HepG2 (cell line): ENCODE measurements around the gene CSPG5. TPM values are rescaled to one million over a fixed set of nuclear protein-coding genes. Genes with fewer than 3 reads are reported as not detected.

Source experiments
- EEA1 ChIP-seq: sonication (generic); formaldehyde crosslinking; IDR thresholded peaks from 2 replicates; pipeline ENCODE4 v1.5.1; 2020; ENCODE audit warnings: mild to moderate bottlenecking, missing genetic modification reagents, borderline replicate concordance
- FIP1L1 ChIP-seq: fragments of 200-400 bp; formaldehyde crosslinking; IDR thresholded peaks from 2 replicates; pipeline ENCODE4 v1.6.1; 2018; ENCODE audit warnings: low read depth, mild to moderate bottlenecking, low read length, moderate library complexity, borderline replicate concordance; ENCODE audit not compliant: insufficient read depth
- FOSL2 ChIP-seq: sonication (generic); formaldehyde crosslinking; IDR thresholded peaks from 2 replicates; pipeline ENCODE4 v1.4.0; 2020; ENCODE audit warnings: missing genetic modification reagents
- GPN1 ChIP-seq: sonication (generic); formaldehyde crosslinking; IDR thresholded peaks from 2 replicates; pipeline ENCODE4 v1.5.1; 2020; ENCODE audit warnings: missing genetic modification reagents, borderline replicate concordance
- HHEX ChIP-seq: IDR thresholded peaks from 2 replicates; pipeline ENCODE4 v1.6.1; 2016; ENCODE audit warnings: control low read depth
- ISL2 ChIP-seq: sonication (generic); formaldehyde crosslinking; IDR thresholded peaks from 2 replicates; pipeline ENCODE4 v1.5.0; 2020; ENCODE audit warnings: missing genetic modification reagents
- MAFF ChIP-seq: IDR thresholded peaks from 2 replicates; pipeline ENCODE4 v1.6.1; 2011; ENCODE audit warnings: low read depth, low read length, improper control_type of control experiment
- MEIS1 ChIP-seq: sonication (generic); formaldehyde crosslinking; IDR thresholded peaks from 2 replicates; pipeline ENCODE4 v1.9.0; 2021; ENCODE audit warnings: mild to moderate bottlenecking, missing genetic modification reagents, moderate library complexity, borderline replicate concordance
- NFE2 ChIP-seq: sonication (generic); formaldehyde crosslinking; IDR thresholded peaks from 2 replicates; pipeline ENCODE4 v1.4.0; 2020; ENCODE audit warnings: missing genetic modification reagents
- NFRKB ChIP-seq: fragments of 450-650 bp; IDR thresholded peaks from 2 replicates; pipeline ENCODE4 v1.6.1; 2017
- PLRG1 ChIP-seq: fragments of 450-650 bp; conservative IDR thresholded peaks from 2 replicates; pipeline ENCODE4 v1.6.1; 2016
- REL ChIP-seq: sonication (generic); formaldehyde crosslinking; conservative IDR thresholded peaks from 2 replicates; pipeline ENCODE4 v1.8.0; 2022; ENCODE audit warnings: mild to moderate bottlenecking, missing genetic modification reagents, moderate library complexity
- ZNF33B ChIP-seq: sonication (generic); formaldehyde crosslinking; IDR thresholded peaks from 2 replicates; pipeline ENCODE4 v1.5.1; 2020; ENCODE audit warnings: mild to moderate bottlenecking, missing genetic modification reagents
- ZNF562 ChIP-seq: sonication (generic); formaldehyde crosslinking; IDR thresholded peaks from 2 replicates; pipeline ENCODE4 v1.8.0; 2022; ENCODE audit warnings: missing genetic modification reagents, borderline replicate concordance
- ZNF768 ChIP-seq: sonication (generic); formaldehyde crosslinking; IDR thresholded peaks from 2 replicates; pipeline ENCODE4 v1.4.0; 2020; ENCODE audit warnings: missing genetic modification reagents
- ZNF772 ChIP-seq: sonication (generic); formaldehyde crosslinking; IDR thresholded peaks from 2 replicates; pipeline ENCODE4 v1.5.0; 2020; ENCODE audit warnings: mild to moderate bottlenecking, missing genetic modification reagents
- polyA plus RNA-seq, 8 experiments: library from polyadenylated mRNA; depleted of rRNA in 3 of 8; stranded (reverse) in 7 of 8; unstranded in 1 of 8; fragments of >200 nt; fragmentation: Illumina TruSeq in 4 of 8; extraction: Trizol in 4 of 8; gene quantifications; 2 replicates each; pipeline versions ENCODE4 v1.2.1 to v1.2.3, GENCODE V29; 2011 to 2016; ENCODE audit warnings: low read depth in 4 of 8, missing spikeins in 1 of 8, mixed read lengths in 1 of 8; ENCODE audit not compliant: insufficient read depth in 1 of 8
- total RNA-seq, 5 experiments: library from RNA; depleted of rRNA; stranded (reverse); fragments of >200 nt; fragmentation: Illumina TruSeq; extraction: Trizol; gene quantifications; 2 replicates each; pipeline ENCODE4 v1.2.3, GENCODE V29; 2016; ENCODE audit warnings: low read depth in 1 of 5
- TF ChIP-seq, protein P1 (sequence below): sonication (generic); formaldehyde crosslinking; IDR thresholded peaks from 2 replicates; pipeline ENCODE4 v1.9.0; 2021; ENCODE audit warnings: missing genetic modification reagents, borderline replicate concordance
- TF ChIP-seq, protein P2 (sequence below): sonication (generic); formaldehyde crosslinking; IDR thresholded peaks from 2 replicates; pipeline ENCODE4 v1.8.0; 2022; ENCODE audit warnings: missing genetic modification reagents, low read depth, mild to moderate bottlenecking, borderline replicate concordance
- TF ChIP-seq, protein P3 (sequence below): sonication (generic); formaldehyde crosslinking; IDR thresholded peaks from 2 replicates; pipeline ENCODE4 v1.4.0; 2020; ENCODE audit warnings: missing genetic modification reagents
- TF ChIP-seq, protein P4 (sequence below): sonication (generic); formaldehyde crosslinking; IDR thresholded peaks from 2 replicates; pipeline ENCODE4 v1.8.0; 2022; ENCODE audit warnings: mild to moderate bottlenecking, missing genetic modification reagents, moderate library complexity
- TF ChIP-seq, protein P5 (sequence below): sonication (generic); formaldehyde crosslinking; IDR thresholded peaks from 2 replicates; pipeline ENCODE4 v1.4.0; 2020; ENCODE audit warnings: mild to moderate bottlenecking, missing genetic modification reagents

Gene CSPG5
- total and polyA plus RNA-seq, 2 of the 13 experiments (the other 11 are each of a cell fraction or from before 2014, with no cell fraction given): 0.07 to 0.15 TPM

DNA sequence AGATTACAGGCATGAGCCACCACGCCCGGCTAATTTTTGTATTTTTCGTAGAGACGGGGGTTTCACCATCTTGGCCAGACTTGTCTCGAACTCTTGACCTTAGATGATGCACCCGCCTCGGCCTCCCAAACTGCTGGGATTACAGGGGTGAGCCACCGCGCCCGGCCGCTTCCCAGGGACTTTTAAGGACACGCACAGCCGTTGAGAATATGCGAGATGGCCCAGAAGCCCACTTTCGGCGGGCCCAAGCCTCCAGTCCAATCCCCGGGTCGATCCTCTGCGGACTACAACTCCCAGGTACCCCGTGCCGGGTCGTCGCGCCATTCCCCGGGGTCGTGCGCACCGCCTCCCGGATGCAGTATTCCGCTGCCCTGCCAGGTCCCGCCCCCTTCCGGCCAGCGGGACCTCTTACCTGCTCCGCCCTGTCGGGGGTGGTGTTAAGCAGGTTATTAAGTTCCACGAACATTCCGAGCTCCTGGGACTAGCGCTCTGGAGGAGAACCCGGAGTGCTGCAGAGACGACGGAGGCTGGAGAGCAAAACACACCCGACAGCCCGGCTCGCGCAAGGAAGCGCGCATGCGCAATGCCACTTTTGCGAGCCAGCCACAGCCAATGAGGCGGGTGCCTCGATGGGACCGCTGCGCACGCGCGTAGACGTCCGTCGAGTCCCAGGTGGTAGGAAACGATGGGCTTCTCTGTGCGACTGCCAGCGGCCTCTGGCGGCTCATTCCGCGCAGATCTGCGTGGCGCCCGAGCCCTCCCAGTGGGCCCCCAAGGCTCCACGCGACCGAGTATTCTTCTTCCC is 65.3 kb downstream of the CSPG5 start, which contains the start of gene ELP6 (continued):
- TF ChIP-seq MEIS1 (CRISPR knock-in tag) (no peak), ZNF562 (no peak), ZNF772 (CRISPR knock-in tag) (peak; percentile 47; the same call in 1 of the 2 replicates), EEA1 (CRISPR knock-in tag) (peak; percentile 51; the same call in 1 of the 2 replicates), FOSL2 (CRISPR knock-in tag) (peak; percentile 17; the same call in 1 of the 2 replicates), FIP1L1 (no peak), ZNF33B (CRISPR knock-in tag) (no peak), ISL2 (CRISPR knock-in tag) (peak; percentile 59), REL (no peak), GPN1 (CRISPR knock-in tag) (no peak), PLRG1 (no peak), MAFF (no peak), ZNF768 (CRISPR knock-in tag) (peak; percentile 50; the same call in 1 of the 2 replicates), HHEX (CRISPR knock-in tag) (no peak), NFE2 (CRISPR knock-in tag) (no peak), NFRKB (no peak)
- TF ChIP-seq, protein P1, sequence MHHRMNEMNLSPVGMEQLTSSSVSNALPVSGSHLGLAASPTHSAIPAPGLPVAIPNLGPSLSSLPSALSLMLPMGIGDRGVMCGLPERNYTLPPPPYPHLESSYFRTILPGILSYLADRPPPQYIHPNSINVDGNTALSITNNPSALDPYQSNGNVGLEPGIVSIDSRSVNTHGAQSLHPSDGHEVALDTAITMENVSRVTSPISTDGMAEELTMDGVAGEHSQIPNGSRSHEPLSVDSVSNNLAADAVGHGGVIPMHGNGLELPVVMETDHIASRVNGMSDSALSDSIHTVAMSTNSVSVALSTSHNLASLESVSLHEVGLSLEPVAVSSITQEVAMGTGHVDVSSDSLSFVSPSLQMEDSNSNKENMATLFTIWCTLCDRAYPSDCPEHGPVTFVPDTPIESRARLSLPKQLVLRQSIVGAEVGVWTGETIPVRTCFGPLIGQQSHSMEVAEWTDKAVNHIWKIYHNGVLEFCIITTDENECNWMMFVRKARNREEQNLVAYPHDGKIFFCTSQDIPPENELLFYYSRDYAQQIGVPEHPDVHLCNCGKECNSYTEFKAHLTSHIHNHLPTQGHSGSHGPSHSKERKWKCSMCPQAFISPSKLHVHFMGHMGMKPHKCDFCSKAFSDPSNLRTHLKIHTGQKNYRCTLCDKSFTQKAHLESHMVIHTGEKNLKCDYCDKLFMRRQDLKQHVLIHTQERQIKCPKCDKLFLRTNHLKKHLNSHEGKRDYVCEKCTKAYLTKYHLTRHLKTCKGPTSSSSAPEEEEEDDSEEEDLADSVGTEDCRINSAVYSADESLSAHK: peak; percentile 83; the same call in 1 of the 2 replicates
- TF ChIP-seq, protein P2, sequence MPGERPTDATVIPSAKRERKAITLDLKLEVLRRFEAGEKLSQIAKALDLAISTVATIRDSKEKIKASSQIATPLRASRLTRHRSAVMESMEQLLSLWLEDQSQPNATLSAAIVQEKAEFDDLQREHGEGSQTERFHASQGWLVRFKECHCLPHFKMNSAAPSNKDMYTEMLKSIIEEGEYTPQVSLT (CRISPR knock-in tag): peak; percentile 75; the same call in 1 of the 2 replicates
- TF ChIP-seq, protein P3, sequence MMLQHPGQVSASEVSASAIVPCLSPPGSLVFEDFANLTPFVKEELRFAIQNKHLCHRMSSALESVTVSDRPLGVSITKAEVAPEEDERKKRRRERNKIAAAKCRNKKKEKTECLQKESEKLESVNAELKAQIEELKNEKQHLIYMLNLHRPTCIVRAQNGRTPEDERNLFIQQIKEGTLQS: no peak
- TF ChIP-seq, protein P4, sequence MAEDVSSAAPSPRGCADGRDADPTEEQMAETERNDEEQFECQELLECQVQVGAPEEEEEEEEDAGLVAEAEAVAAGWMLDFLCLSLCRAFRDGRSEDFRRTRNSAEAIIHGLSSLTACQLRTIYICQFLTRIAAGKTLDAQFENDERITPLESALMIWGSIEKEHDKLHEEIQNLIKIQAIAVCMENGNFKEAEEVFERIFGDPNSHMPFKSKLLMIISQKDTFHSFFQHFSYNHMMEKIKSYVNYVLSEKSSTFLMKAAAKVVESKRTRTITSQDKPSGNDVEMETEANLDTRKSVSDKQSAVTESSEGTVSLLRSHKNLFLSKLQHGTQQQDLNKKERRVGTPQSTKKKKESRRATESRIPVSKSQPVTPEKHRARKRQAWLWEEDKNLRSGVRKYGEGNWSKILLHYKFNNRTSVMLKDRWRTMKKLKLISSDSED (CRISPR knock-in tag): no peak
- TF ChIP-seq, protein P5, sequence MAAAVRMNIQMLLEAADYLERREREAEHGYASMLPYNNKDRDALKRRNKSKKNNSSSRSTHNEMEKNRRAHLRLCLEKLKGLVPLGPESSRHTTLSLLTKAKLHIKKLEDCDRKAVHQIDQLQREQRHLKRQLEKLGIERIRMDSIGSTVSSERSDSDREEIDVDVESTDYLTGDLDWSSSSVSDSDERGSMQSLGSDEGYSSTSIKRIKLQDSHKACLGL: peak; percentile 73; the same call in 1 of the 2 replicates
